Fibroblast of the aortic adventitia (primary cell): Measurements from ENCODE around the gene NPHS2. TPM values are rescaled to one million over a fixed set of nuclear protein-coding genes. Genes with fewer than 3 reads are reported as not detected.

Source experiments
- DNase-seq: peaks from one replicate; pipeline ENCODE4 v3.0.0-alpha.2; 2010; ENCODE audit warnings: low read depth
- H3K4me3 ChIP-seq: 2 replicates; pipeline ENCODE4 v1.5.1; 2011; ENCODE audit warnings: low read depth, mild to moderate bottlenecking, control low read depth, low read length, moderate library complexity
- total RNA-seq: library from RNA; depleted of rRNA; stranded (reverse); fragments of >200 nt; gene quantifications from 2 replicates; pipeline ENCODE4 v1.2.3, GENCODE V29; 2012; ENCODE audit warnings: low replicate concordance
- TF ChIP-seq, protein P1 (sequence below): IDR thresholded peaks from 2 replicates; pipeline ENCODE4 v1.5.1; 2011; ENCODE audit warnings: mild to moderate bottlenecking, low read length, control low read depth, inconsistent platforms; ENCODE audit not compliant: insufficient read depth

Gene NPHS2
- total RNA-seq = not detected in 2 replicates

DNA sequence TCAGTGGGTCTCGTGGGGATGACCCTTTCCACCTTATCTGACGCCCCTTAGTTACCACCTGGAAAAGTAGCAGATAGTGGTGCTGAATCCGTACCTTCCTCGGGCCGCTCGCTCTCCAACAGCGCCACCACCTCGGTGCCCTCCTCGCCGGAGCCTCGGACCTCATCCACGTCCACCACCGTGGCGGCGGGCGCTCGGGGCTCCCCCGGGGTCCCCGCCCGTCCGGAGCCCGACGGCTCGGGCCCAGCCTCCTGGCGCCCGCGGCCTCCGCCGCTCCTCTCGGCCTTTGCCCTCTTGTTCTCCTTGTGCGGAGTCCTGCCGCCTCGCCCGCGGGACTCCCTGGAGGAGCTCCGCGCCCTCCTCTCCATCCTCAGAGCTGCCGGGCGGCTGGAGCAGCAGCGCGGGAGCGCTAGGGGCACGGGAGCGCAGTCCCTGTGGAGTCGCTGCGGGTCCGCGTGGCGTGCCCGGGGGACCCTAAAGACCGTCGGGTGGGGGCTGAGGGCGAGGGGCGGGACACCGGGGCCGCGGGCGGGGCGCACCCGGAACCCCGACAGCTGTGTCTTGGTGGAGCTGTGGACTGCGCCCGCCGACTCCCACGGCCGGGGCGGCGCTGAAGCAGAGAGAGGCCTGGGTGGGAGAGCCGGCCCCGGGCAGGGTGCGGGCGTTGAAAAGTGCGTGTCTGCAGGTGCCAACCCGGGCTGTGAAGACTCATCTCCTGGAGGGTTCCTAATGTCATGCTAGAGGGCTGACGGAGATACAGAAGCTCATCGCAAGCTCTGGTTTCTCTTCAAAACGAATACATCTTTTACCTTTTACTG is at the start of gene NPHS2:
Gene NPHS2 (minus strand): TSS at position 452 of the 818 bp plus-strand sequence. CDS start 84 bp downstream, at position 368.
- no peak for DNase-seq
- TF ChIP-seq, protein P1, sequence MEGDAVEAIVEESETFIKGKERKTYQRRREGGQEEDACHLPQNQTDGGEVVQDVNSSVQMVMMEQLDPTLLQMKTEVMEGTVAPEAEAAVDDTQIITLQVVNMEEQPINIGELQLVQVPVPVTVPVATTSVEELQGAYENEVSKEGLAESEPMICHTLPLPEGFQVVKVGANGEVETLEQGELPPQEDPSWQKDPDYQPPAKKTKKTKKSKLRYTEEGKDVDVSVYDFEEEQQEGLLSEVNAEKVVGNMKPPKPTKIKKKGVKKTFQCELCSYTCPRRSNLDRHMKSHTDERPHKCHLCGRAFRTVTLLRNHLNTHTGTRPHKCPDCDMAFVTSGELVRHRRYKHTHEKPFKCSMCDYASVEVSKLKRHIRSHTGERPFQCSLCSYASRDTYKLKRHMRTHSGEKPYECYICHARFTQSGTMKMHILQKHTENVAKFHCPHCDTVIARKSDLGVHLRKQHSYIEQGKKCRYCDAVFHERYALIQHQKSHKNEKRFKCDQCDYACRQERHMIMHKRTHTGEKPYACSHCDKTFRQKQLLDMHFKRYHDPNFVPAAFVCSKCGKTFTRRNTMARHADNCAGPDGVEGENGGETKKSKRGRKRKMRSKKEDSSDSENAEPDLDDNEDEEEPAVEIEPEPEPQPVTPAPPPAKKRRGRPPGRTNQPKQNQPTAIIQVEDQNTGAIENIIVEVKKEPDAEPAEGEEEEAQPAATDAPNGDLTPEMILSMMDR = no peak
- no peak within 1 kb of the TSS for H3K4me3 ChIP-seq

DNA sequence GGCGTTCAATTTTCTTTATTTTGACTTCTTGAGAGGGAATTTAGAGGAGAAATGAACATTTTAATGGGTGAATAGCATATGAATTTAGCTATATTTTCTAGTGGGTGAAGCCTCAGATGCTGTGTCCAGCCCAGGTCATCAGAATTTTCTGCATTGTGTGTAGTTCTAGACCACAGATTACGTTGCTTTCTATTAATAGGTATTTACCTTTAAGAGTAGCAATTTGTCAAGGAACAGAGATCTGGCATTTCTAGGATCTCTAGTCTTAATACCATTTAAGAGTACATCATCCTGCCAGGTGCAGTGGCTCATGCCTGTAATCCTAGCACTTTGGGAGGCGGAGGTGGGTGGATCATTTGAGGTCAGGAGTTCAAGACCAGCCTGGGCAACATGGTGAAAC is 36.6 kb upstream of the NPHS2 start:
- DNase-seq = no peak
- TF ChIP-seq, protein P1 = no peak
- H3K4me3 ChIP-seq = no peak overlapping the region

DNA sequence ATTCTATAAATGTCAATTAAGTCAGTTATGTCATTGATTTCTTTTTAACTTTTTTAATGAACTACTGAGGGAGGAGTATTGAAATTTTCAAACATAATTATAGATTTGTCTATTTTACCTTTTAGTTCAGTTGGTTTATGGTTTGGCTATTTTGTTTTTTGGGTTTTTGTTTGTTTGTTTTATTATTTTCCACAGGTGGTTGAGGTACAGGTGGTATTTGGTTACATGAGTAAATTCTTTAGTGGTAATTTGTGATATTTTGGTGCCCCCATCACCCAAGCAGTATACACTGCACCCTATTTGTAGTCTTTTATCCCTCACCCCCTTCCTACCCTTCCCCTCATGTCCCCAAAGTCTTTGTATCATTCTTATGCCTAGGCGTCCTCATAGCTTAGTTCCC is 25.3 kb upstream of the NPHS2 start:
- DNase-seq = no peak

DNA sequence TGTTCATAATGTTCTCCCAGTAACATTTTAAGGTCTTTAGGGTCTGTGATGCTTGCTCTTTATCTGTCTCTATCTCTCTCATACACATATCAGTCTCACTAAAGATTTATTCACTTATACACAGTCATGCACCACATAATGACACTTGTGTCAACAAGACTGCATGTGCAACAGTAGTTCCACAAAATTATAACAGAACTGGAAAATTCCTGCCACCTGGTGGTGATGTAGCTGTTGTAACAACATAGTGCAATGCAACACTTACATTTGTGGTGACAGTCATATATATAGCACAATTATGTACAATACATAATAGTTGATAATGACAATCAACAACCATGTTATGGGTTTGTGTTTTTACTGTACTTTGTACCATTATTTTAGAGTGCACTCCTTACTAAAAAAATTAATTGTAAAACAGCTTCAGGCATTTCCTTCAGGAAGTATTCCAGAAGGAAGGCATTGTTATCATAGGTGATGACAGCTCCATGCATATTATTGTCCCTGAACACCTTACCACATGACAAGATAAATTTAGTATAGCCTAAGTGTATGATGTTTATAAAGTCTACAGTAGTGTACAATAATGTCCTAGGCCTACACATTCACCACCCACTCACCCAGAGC is 24.0 kb upstream of the NPHS2 start:
- no peak overlapping the region for H3K4me3 ChIP-seq
- DNase-seq = peak; percentile 21
- TF ChIP-seq, protein P1 = peak; percentile 37

More for the DNA sequence above, 25.3 kb upstream of the NPHS2 start:
- H3K4me3 ChIP-seq = no peak overlapping the region
- TF ChIP-seq, protein P1 = no peak

DNA sequence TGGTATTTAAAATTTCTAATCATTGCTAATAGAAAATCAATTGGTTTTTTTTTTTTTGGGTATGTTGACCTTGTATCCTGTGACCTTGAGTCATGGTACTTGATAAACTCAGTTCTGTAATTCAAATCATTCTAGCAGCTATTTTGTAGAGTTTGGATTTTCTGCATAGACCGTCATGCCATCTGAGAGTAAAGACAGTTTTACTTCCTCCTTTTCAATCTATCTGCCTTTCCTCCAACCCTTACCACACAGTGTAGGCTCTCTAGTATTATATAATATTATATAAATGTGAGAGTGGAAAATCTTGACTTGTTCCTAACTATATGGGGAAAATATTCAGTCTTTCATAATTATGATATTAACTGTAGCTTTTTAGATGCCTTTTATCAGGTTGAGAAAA is 22.9 kb upstream of the NPHS2 start:
- DNase-seq = no peak
- TF ChIP-seq, protein P1 = no peak
- H3K4me3 ChIP-seq = no peak overlapping the region

DNA sequence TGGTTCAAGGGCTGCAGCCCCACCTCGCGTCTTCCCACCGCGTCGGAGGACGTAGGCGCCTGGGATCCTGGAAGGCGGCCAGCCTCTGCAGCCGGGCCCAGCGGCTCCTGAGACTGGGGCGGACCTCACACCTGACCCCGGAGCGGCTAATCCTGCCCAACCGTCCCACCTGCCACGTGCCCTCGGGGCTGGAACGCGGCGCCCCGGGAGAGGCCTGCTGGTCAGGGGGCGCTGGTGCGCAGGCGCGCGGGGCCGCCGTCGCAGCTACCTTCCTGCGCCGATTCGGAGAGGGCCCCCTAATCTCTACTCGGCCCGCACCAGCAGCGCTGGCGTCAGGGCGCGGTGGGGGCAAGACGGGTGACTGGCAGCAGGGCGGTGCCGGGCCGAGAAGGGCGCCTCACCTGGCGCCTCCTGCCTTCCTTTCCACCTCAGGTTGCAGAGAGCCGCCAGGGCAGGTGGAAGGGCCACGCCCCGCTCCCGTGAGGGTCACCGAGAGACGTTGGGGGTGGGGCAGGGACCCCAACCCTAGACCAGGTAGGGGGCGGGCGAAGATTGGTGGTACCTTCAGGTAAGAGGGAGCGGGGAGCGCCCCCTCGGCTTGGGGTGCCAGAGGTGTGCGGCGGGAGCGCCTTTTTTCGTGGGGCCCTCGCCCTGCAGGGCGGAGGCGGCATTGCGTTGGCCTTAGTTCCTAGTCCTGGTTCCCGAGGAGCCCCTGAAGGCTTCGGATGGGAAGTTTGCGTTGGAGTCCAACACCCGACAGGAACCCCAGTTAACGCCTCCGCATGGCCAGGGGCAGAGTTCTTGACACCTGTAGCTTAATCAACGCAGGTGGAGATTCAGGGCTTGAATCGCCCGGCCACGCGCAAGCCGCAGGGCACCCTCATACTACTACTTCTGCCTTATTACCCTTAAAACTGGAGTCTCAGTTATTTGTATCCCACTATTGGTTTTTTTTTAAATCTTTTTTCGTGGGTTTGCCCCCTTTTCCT is 16.1 kb upstream of the NPHS2 start, which contains the start of gene TDRD5:
Gene TDRD5 (plus strand): TSS at position 241 of the 989 bp plus-strand sequence. CDS start 784 bp downstream, outside the sequence.
- TF ChIP-seq, protein P1 = no peak
- DNase-seq = no peak
- no peak within 1 kb of the TSS for H3K4me3 ChIP-seq
